IMR-90 (cell line): ENCODE measurements around the gene SLC39A11. TPM values are rescaled to one million over a fixed set of nuclear protein-coding genes. Genes with fewer than 3 reads are reported as not detected.

ENCODE experiments used
- ATAC-seq: fragments of 200-7000 bp; cut with Tn5 transposase; 2 replicates; pipeline ENCODE4 v1.9.1; 2020; ENCODE audit warnings: low read depth, mild to moderate bottlenecking, moderate library complexity
- BruUV-seq: library from RNA; stranded (reverse); fragments of 400-500 nt; replicated peaks from 2 replicates; lab custom pipeline; 2021; lab: Mats Ljungman, UMichigan
- CTCF ChIA-PET: fragments of 300-600 bp; formaldehyde crosslinking; extraction: SDS; loops from one replicate; lab custom pipeline; 2021; ENCODE audit warnings: antibody characterized with exemption; lab: Yijun Ruan, JAX
- POLR2A ChIA-PET: fragments of 300-600 bp; sonication (Branson Sonifier 250); formaldehyde crosslinking; loops from one replicate; lab custom pipeline; 2022; ENCODE audit warnings: antibody characterized with exemption; ENCODE audit not compliant: unreplicated experiment; lab: Charles Lee
- DNase-seq: peaks from one replicate; pipeline ENCODE4 v3.0.0; 2013
- H2AFZ ChIP-seq: replicated peaks from 2 replicates; pipeline ENCODE3; 2013; ENCODE audit warnings: low read length, mild to moderate bottlenecking; ENCODE audit not compliant: poor library complexity
- H2AK5ac ChIP-seq: 2 replicates; pipeline ENCODE4 v1.6.1; 2013; ENCODE audit warnings: low read depth, low read length, inconsistent platforms
- H2AK9ac ChIP-seq: replicated peaks from 2 replicates; pipeline ENCODE3; 2013; ENCODE audit warnings: mild to moderate bottlenecking, low read depth, low read length, moderate library complexity; ENCODE audit not compliant: poor library complexity
- H2BK120ac ChIP-seq: 2 replicates; pipeline ENCODE4 v1.6.1; 2013; ENCODE audit warnings: low read depth, low read length, inconsistent platforms
- H2BK15ac ChIP-seq: 3 replicates; pipeline ENCODE4 v1.6.1; 2013; ENCODE audit warnings: low read depth, low read length, inconsistent platforms
- H2BK20ac ChIP-seq: 2 replicates; pipeline ENCODE4 v1.6.1; 2013; ENCODE audit warnings: low read depth, mild to moderate bottlenecking, inconsistent platforms, low read length, moderate library complexity
- H2BK5ac ChIP-seq: 2 replicates; pipeline ENCODE4 v1.6.1; 2013; ENCODE audit warnings: mild to moderate bottlenecking, low read depth, low read length, inconsistent platforms; ENCODE audit not compliant: poor library complexity, severe bottlenecking
- H3K14ac ChIP-seq: replicated peaks from 2 replicates; pipeline ENCODE4 v1.6.1; 2013; ENCODE audit warnings: low read depth, low read length, inconsistent platforms
- H3K18ac ChIP-seq: 2 replicates; pipeline ENCODE4 v1.6.1; 2013; ENCODE audit warnings: low read depth, low read length, control low read depth
- H3K23ac ChIP-seq: 2 replicates; pipeline ENCODE4 v1.6.1; 2013; ENCODE audit warnings: low read depth, low read length, inconsistent platforms
- H3K27ac ChIP-seq: 2 replicates; pipeline ENCODE4 v1.5.1; 2013; ENCODE audit warnings: mild to moderate bottlenecking, control low read depth, low read length; ENCODE audit not compliant: insufficient read depth
- H3K27me3 ChIP-seq: 2 replicates; pipeline ENCODE4 v1.6.1; 2013; ENCODE audit warnings: low read length; ENCODE audit not compliant: control insufficient read depth, insufficient read depth
- H3K36me3 ChIP-seq: 2 replicates; pipeline ENCODE4 v1.6.1; 2013; ENCODE audit warnings: low read length, mixed read lengths; ENCODE audit not compliant: control insufficient read depth, insufficient read depth
- H3K4ac ChIP-seq: 2 replicates; pipeline ENCODE4 v1.6.1; 2013; ENCODE audit warnings: low read depth, low read length, inconsistent platforms
- H3K4me1 ChIP-seq: 2 replicates; pipeline ENCODE4 v1.6.1; 2013; ENCODE audit warnings: low read length, mixed read lengths; ENCODE audit not compliant: control insufficient read depth, insufficient read depth
- H3K4me2 ChIP-seq: 2 replicates; pipeline ENCODE4 v1.6.1; 2013; ENCODE audit warnings: low read depth, mild to moderate bottlenecking, control low read depth, low read length, moderate library complexity
- H3K4me3 ChIP-seq: 2 replicates; pipeline ENCODE4 v1.5.1; 2013; ENCODE audit warnings: low read depth, mild to moderate bottlenecking, control low read depth, low read length, moderate library complexity; ENCODE audit not compliant: insufficient read depth
- H3K56ac ChIP-seq: 2 replicates; pipeline ENCODE4 v1.6.1; 2013; ENCODE audit warnings: low read length, inconsistent platforms; ENCODE audit not compliant: insufficient read depth; ENCODE audit errors: extremely low read depth
- H3K79me1 ChIP-seq, 2 experiments: 2 replicates each; pipeline ENCODE4 v1.6.1; 2013; ENCODE audit warnings: low read length in 2 of 2, inconsistent platforms in 1 of 2, low read depth in 1 of 2
- H3K9ac ChIP-seq: 2 replicates; pipeline ENCODE4 v1.6.1; 2013; ENCODE audit warnings: low read depth, low read length, control low read depth
- H3K9me1 ChIP-seq: 2 replicates; pipeline ENCODE4 v1.6.1; 2013; ENCODE audit warnings: low read length, inconsistent platforms; ENCODE audit not compliant: insufficient read depth
- H3K9me3 ChIP-seq: 2 replicates; pipeline ENCODE4 v1.6.1; 2013; ENCODE audit warnings: low read length; ENCODE audit not compliant: control insufficient read depth, insufficient read depth
- H4K20me1 ChIP-seq: 2 replicates; pipeline ENCODE4 v1.6.1; 2013; ENCODE audit warnings: low read length, inconsistent platforms; ENCODE audit not compliant: insufficient read depth
- H4K5ac ChIP-seq: 2 replicates; pipeline ENCODE4 v1.6.1; 2013; ENCODE audit warnings: mild to moderate bottlenecking, low read depth, low read length, control low read depth
- H4K8ac ChIP-seq, 2 experiments: 2 replicates each; pipeline ENCODE4 v1.6.1; 2013; ENCODE audit warnings: low read depth in 2 of 2, low read length in 2 of 2, control low read depth in 1 of 2, inconsistent platforms in 1 of 2
- H4K91ac ChIP-seq: 2 replicates; pipeline ENCODE4 v1.6.1; 2013; ENCODE audit warnings: low read depth, low read length, inconsistent platforms; ENCODE audit not compliant: insufficient read depth
- CHD1 ChIP-seq: IDR thresholded peaks from 2 replicates; pipeline ENCODE4 v1.6.1; 2012; ENCODE audit warnings: low read depth, low read length, improper control_type of control experiment
- FOS ChIP-seq: fragments of 150-350 bp; IDR thresholded peaks from 2 replicates; pipeline ENCODE4 v1.6.1; 2016; ENCODE audit warnings: low read depth, low read length
- RFX5 ChIP-seq: IDR thresholded peaks from 2 replicates; pipeline ENCODE4 v1.8.0; 2012; ENCODE audit warnings: low read depth, mild to moderate bottlenecking, low read length, moderate library complexity
- WGBS, 2 experiments: methylation state at CpG; one replicate each; pipeline versions ENCODE4 v1.1.5 to v1.1.7; 2013; ENCODE audit warnings: missing lambda C conversion rate in 2 of 2; ENCODE audit not compliant: insufficient read length in 1 of 2; ENCODE audit errors: extremely low coverage in 2 of 2; 5-methylcytosine and 5-hydroxymethylcytosine counted together
- dilution Hi-C: fragments of 300-500 bp; cut with HindIII; formaldehyde crosslinking; loops from one replicate; pipeline ENCODE4 v1.14.3; 2018; ENCODE audit warnings: low sequenced_read_pairs; ENCODE audit not compliant: unreplicated experiment
- in situ Hi-C: fragments of 300-500 bp; cut with MboI; formaldehyde crosslinking; loops from 3 replicates; pipeline ENCODE4 v1.14.3; 2019; ENCODE audit warnings: low sequenced_read_pairs, inconsistent platforms, mixed read lengths
- intact Hi-C: fragments of 100-400 bp; cut with micrococcal nuclease; formaldehyde crosslinking; loops from 2 replicates; pipeline ENCODE4 v1.10.0; 2022
- polyA plus RNA-seq, 3 experiments: library from polyadenylated mRNA; depleted of rRNA; stranded (reverse); fragments of >200 nt; gene quantifications; 2 replicates each; pipeline ENCODE4 v1.2.3, GENCODE V29; 2012; ENCODE audit warnings: low replicate concordance in 1 of 3
- total RNA-seq: library from RNA; depleted of rRNA; stranded (reverse); fragments of >200 nt; gene quantifications from 2 replicates; pipeline ENCODE4 v1.2.3, GENCODE V29; 2012
- TF ChIP-seq, protein P1 (sequence below): fragments of 150-350 bp; IDR thresholded peaks from 2 replicates; pipeline ENCODE4 v1.6.1; 2016; ENCODE audit warnings: low read depth, mild to moderate bottlenecking, low read length, moderate library complexity, borderline replicate concordance

Gene SLC39A11
- total and polyA plus RNA-seq, 2 of the 4 experiments (the other 2 are of a cell fraction), result 8.8 to 14.3 TPM

DNA sequence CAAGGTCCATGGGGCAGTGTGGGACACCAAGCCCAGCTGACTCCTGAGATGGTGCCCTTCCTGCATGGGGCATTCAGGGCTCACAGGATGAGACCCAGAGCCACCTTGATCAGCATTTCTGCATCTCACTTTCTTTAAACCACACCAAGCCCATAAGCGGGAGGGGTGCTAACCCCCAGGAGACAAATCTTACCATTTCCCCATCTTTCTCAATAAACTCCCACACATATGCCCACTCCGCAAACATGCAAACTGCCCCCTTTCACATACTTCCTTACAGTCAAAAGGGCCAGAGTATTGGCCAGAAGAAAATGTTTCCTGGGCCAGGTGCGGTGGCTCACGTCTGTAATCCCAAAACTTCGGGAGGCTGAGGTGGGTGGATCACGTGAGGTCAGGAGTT lies 3.7 kb upstream of the SLC39A11 start:
- Histone ChIP-seq H3K36me3 (no peaks in the 10 kb centered on the region), H4K5ac (no peak overlapping the region), H3K4me2 (no peak overlapping the region), H3K9me1 (no peaks in the 10 kb centered on the region), H3K27me3 (peaks cover 8% of the 10 kb centered on the region), H3K9me3 (no peaks in the 10 kb centered on the region), H3K4me1 (peaks cover 3% of the 10 kb centered on the region), H4K8ac (no peak overlapping the region), H2BK120ac (no peak overlapping the region), H2AFZ (no peak overlapping the region), H4K20me1 (no peaks in the 10 kb centered on the region), H3K4ac (no peak overlapping the region), H3K23ac (no peak overlapping the region), H4K91ac (no peak overlapping the region), H3K9ac (no peak overlapping the region), H2BK5ac (no peak overlapping the region), H3K79me1 (peaks cover 5 to 11% of the 10 kb centered on the region in 2 experiments; a peak in 3 of 4 replicates), H2AK9ac (no peak overlapping the region), H3K18ac (no peak overlapping the region), H3K56ac (no peak overlapping the region), H3K14ac (no peak overlapping the region), H2BK15ac (no peak overlapping the region), H2BK20ac (no peak overlapping the region), H3K27ac (no peak overlapping the region), H2AK5ac (no peak overlapping the region), H3K4me3 (no peak overlapping the region)
- TF ChIP-seq CHD1 (no peak), RFX5 (no peak), FOS (no peak)
- TF ChIP-seq, protein P1, sequence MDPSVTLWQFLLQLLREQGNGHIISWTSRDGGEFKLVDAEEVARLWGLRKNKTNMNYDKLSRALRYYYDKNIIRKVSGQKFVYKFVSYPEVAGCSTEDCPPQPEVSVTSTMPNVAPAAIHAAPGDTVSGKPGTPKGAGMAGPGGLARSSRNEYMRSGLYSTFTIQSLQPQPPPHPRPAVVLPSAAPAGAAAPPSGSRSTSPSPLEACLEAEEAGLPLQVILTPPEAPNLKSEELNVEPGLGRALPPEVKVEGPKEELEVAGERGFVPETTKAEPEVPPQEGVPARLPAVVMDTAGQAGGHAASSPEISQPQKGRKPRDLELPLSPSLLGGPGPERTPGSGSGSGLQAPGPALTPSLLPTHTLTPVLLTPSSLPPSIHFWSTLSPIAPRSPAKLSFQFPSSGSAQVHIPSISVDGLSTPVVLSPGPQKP, result no peak
- POLR2A ChIA-PET, result no interaction called here
- intact Hi-C loops (no loop called here), in situ Hi-C loops (no loop called here), dilution Hi-C loops (no loop called here)
- 100% methylated on average over 2 of the region's 6 CpGs; no CpG with 5 or more reads in 1 of the 2 experiments for WGBS, 2 experiments
- no TSS peak for BruUV-seq
- CTCF ChIA-PET, result no interaction called here
- no peak for ATAC-seq
- DNase-seq, result no peak
